Left kidney (tissue), 2 donors: ENCODE results near the gene LRRN3. TPM values are rescaled to one million over a fixed set of nuclear protein-coding genes. Genes with fewer than 3 reads are reported as not detected.

ENCODE experiments used
- DNase-seq: peaks from one replicate; pipeline ENCODE4 v3.0.0-alpha.2; 2013
- polyA plus RNA-seq: library from polyadenylated mRNA; unstranded; fragments of 120-200 nt; gene quantifications from one replicate; pipeline ENCODE4 v1.2.1, GENCODE V29; 2013; ENCODE audit not compliant: insufficient read length

LRRN3 gene
- polyA plus RNA-seq, 1 donor: 4.3 TPM

DNA sequence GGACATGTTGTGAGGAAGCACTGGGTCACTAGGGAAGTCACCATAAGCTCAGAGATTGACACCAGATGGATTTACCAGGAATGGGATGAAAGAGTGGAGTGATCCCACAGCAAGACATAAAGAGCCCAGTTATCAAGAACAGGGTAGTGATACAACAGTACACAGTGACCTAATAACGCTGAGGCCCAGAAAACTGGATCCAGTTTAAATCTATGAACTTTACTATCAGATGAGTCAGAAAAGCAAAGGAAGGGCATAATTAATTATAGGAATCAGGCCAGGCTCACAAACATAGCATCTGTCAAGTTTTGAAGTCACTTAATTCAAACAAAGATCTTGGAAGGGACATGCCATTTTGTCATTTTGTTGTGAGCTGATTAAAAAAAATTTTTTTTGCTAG, 73.5 kb downstream of the LRRN3 start:
- DNase-seq: no peak

GRCh38 chr7:111168182-111168581, 77.3 kb downstream of the LRRN3 start:
- DNase-seq: peak; percentile 61

- no peak for DNase-seq
Observed at GRCh38 chr7:111172564-111173257, 81.8 kb downstream of the LRRN3 start.

DNA sequence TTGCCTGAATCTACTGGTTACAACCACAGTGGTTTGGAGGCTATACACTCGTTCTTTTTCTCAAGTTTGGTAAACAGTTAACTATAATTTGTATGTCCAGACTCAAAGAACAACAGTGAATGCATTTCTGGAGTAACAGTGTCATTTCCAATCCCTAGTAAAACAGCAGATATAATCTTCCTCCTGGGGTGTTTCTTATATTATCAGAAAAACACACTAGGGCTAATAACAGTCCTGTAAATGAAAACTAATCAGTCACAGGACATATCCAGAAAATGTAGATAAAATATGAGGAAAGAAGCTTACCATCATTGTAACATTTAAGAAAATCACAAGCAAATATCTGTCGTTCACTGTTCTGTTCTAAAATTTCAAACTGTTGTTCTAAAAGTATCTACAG, 82.6 kb downstream of the LRRN3 start:
- DNase-seq: no peak

DNA sequence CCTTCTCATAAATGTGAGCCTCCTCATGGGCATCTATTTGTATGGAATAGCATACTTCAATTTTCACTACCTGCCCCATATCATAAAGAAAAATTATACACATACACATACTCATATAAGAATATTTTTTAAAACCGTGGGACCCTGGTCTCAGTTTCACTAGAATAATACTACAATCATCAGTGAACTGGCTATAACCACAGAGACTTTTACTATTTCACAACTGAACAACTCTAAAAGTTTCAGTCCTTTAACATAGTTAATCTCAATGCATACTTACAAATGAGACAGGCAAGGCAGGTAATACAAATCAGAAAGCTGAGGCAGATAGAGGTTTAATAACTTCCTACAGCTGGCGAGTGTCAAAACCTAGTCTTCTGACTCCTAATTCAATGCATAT, 83.1 kb downstream of the LRRN3 start:
- no peak for DNase-seq

DNA sequence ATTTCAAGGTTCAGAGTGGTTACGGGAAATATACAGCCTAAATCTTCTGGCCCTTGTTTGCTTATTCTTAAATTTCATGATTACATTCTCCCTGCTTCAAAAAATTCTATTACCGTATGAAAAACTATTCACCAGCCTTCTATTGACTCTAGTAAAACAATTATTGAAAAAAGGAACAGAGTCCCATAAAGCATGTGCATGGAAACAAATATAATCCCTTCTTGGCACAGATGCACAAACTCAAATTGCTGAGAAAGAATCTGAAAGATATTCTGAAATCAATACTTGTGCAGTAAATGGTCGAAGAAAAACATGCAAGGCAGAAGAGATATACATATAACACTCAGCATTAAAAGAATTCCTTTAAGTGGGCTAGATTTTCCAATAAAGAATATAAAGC, 83.6 kb downstream of the LRRN3 start:
- no peak for DNase-seq
